ENCODE results near the gene FAM169A. TPM values are rescaled to one million over a fixed set of nuclear protein-coding genes. Genes with fewer than 3 reads are reported as not detected.
"Not testable (repeated sequence)": the region's sequence is repeated elsewhere in the genome, so short reads cannot be mapped to it uniquely, and the experiment has no call there.

The FAM169A gene
- total RNA-seq, 1 experiment from 2014 or later = 37.6 TPM

DNA sequence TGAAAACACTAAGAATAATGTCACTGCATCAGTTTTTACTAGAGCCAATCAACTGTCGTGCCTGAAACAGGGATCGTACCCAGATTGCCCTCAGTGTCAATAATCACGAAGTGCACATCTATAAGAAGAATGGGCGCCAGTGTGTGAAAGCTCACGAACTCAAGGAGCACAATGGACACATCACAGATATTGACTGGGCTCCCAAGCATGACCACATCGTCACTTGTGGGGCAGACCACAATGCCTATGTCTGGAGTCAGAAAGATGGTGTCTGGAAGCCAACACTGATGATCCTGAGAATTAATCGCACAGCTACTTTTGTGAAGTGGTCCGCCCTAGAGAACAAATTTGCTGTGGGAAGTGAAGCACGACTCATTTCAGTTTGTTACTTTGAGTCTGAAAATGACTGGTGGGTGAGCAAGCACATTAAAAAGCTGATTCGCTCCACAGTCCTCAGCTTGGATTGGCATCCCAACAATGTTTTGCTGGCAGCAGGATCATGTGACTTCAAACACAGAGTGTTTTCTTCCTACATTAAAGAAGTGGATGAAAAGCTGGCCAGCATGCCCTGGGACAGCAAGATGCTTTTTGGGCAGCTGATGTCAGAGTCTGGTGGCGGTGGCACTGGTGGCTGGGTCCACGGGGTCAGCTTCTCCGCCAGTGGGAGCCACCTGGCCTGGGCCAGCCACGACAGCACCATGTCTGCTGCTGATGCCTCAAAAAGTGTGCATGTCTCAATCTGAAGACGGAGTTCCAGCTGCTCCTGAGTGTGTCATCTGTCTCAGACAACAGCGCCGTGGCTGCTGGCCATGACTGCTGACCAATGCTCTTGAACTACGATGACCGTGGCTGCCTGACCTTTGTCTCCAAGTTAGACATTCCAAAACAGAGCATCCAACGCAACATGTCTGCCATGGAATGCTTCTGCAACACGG lies 66.9 kb downstream of the FAM169A start:
- DNase-seq = no peak
- Histone ChIP-seq H3K27me3 (ENCODE audit: control insufficient read depth, insufficient read depth, low read length) (no peaks in the 10 kb centered on the region), H3K4me3 (ENCODE audit: insufficient read depth, low read depth, low read length) (no peak overlapping the region), H3K36me3 (replicated peaks; ENCODE audit: control insufficient read depth, insufficient read depth, low read length) (peaks cover 26% of the 10 kb centered on the region)

DNA sequence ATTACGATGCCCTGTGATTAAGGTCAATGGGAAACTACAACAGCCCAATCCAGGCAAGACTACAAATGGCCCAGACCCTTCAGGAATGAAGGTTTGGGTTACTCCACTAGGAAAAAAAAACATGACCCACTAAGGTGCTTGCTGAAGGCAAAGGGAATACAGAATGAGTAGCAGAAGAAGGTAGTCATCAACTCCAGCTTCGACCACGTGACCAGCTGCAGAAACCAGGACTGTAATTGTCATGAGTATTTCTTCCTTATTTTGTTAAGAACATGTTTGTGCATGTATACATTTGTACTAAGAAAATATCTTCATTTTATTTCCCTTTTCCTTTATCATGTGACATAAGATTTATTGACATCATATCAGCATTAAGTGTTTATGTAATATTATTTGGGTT lies 74.5 kb downstream of the FAM169A start:
- not testable (repeated sequence) for H3K4me3 ChIP-seq (ENCODE audit: insufficient read depth, low read depth, low read length); H3K27me3 ChIP-seq (ENCODE audit: control insufficient read depth, insufficient read depth, low read length); DNase-seq
- H3K36me3 ChIP-seq (replicated peaks; ENCODE audit: control insufficient read depth, insufficient read depth, low read length) = peaks cover 36% of the 10 kb centered on the region

DNA sequence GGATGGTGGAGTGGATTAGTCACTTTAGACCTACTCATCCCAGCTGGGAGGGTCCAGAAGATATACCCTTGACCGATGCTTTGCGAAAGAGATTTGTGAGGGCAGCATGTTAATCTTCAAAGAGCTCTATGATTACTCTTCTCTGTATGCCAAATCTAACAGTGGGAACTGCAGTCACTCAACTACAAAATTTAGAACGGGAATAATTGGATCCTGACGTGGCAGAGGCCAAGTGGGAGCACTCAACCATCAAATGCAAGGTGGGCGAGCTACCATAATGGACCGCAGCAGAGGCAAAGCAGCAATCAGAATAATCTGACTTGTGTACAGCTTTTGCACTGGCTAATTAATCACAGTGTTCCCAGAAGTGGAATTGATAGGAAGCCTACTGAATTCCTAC lies 78.8 kb downstream of the FAM169A start:
- no peaks in the 10 kb centered on the region for H3K27me3 ChIP-seq (ENCODE audit: control insufficient read depth, insufficient read depth, low read length)
- H3K36me3 ChIP-seq (replicated peaks; ENCODE audit: control insufficient read depth, insufficient read depth, low read length) = peaks cover 29% of the 10 kb centered on the region

DNA sequence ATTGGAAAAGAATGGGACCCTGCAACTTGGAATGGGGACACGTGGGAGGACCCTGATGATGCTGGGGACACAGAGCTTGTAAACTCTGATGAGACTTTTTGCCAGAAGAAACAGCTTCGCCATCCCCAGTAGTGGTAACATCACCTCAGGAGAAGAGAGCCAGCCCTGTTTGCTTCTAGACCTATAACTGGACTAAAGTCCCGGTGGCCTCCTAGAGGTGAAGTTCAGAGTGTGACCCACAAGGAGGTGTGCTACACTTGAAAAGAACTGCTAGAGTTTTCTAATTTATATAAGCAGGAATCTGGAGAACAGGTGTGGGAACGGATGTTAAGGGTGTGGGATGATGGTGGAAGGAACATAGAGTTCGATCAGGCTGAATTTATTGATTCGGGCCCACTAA lies 79.3 kb downstream of the FAM169A start:
- Histone ChIP-seq H3K4me3 (ENCODE audit: insufficient read depth, low read depth, low read length) (no peak overlapping the region), H3K27me3 (ENCODE audit: control insufficient read depth, insufficient read depth, low read length) (no peaks in the 10 kb centered on the region), H3K36me3 (replicated peaks; ENCODE audit: control insufficient read depth, insufficient read depth, low read length) (peaks cover 24% of the 10 kb centered on the region)
- DNase-seq = no peak

More for the DNA sequence above, 78.8 kb downstream of the FAM169A start:
- DNase-seq = no peak
- no peak overlapping the region for H3K4me3 ChIP-seq (ENCODE audit: insufficient read depth, low read depth, low read length)

DNA sequence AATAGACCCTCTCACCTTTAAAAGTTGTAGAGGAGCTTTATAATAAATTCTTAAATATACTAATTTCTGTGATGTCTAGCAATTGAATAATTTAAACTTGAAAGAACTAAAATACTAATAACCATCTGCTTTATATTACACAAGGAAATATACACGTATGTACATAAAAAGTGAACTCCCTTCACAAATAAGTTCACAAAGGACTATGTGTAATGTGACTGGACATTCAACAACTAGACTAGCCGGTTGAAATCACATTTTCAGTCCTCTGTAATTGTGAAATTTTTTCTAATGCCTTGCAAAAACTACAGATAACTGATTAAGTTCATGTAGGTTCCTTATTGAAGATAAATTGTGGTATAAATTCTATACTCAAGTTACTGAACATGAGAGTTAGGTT lies 87.6 kb downstream of the FAM169A start:
- Histone ChIP-seq H3K27me3 (ENCODE audit: control insufficient read depth, insufficient read depth, low read length) (no peaks in the 10 kb centered on the region), H3K36me3 (replicated peaks; ENCODE audit: control insufficient read depth, insufficient read depth, low read length) (peaks cover 18% of the 10 kb centered on the region), H3K4me3 (ENCODE audit: insufficient read depth, low read depth, low read length) (no peak overlapping the region)
- no peak for DNase-seq

DNA sequence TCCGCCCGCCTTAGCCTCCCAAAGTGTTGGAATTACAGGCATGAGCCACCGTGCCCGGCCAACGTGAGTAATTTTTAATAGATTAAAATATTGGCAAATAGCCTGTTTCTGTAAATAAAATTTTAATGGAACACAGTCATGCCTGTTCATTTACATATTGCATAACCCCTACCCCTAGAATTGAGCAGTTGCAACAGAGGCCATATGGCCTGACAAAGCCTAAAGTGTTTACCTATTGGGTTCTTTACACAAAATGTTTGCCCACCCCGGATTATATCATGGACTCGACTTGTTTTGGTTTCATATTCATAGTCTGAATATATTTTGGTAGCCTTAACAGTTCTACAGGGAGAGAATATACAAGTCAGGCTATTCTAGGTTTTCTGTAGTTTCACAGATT lies 93.8 kb downstream of the FAM169A start:
- peaks cover 12% of the 10 kb centered on the region for H3K36me3 ChIP-seq (replicated peaks; ENCODE audit: control insufficient read depth, insufficient read depth, low read length)
- DNase-seq = no peak
- no peaks in the 10 kb centered on the region for H3K27me3 ChIP-seq (ENCODE audit: control insufficient read depth, insufficient read depth, low read length)
- no peak overlapping the region for H3K4me3 ChIP-seq (ENCODE audit: insufficient read depth, low read depth, low read length)

DNA sequence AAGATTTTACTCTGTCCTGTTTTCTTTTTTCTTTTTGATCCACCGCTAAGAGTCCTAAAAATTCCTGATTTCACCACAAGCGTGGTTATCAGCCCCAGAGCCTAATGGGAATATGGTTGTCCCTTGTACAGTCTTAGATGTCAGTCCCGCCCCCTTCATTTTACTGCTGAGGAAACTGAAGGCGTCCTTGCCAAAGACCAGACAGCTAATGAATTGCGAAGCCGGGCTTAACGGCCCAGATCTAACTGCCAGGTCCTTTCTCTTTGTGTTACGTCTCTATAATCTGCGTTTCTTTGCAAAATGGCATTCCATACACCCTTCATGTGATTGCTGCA lies 98.6 kb downstream of the FAM169A start:
- Histone ChIP-seq H3K36me3 (replicated peaks; ENCODE audit: control insufficient read depth, insufficient read depth, low read length) (peaks cover 6% of the 10 kb centered on the region), H3K4me3 (ENCODE audit: insufficient read depth, low read depth, low read length) (peak overlapping the region; percentile 79), H3K27me3 (ENCODE audit: control insufficient read depth, insufficient read depth, low read length) (no peaks in the 10 kb centered on the region)
- no peak for DNase-seq

DNA sequence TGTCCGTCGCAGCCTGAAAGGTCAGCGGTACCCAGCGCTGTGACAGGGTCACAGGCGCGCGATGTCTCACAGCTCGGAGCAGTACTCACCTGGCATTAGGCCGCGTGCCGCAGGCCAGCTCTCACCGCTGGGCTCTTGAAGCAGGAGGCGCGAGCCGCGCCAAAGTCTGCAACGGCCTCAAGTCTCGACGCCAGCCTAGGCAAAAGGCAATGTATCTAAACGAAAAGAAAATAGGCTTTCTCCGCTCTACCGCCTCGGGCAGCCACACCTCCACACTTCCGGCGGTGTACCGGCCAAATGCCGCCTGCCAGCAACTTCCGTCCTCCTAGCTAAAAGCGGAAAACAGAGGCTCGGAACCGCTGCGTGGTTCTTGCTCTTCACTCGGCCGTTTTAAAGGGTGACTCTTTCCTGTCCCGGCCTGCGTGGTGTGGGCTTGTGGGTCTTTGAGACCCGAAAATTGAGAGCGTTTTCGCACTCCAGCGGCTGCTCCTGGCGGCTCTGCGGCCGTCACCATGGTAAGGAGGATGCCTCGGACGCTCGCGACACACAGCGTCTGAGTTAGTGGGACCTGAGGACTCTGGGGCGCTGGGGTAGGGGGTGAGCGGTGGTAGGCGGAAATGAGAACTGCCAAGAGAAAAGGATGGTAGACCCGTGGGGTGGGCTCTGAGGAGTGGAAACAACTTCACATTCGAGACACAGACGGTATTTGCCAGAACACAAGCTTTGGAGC lies 99.2 kb downstream of the FAM169A start, which contains the start of the genes GFM2 and NSA2:
GFM2 (minus strand) TSS at position 269 of the 730 bp plus-strand sequence. CDS start 3,375 bp downstream, outside the sequence.
NSA2 (plus strand) TSS at position 401 of the 730 bp plus-strand sequence; CDS start at position 513, 112 bp downstream.
- Histone ChIP-seq H3K36me3 (replicated peaks; ENCODE audit: control insufficient read depth, insufficient read depth, low read length) (peaks cover 6% of the 10 kb centered on the region), H3K27me3 (ENCODE audit: control insufficient read depth, insufficient read depth, low read length) (no peaks in the 10 kb centered on the region), H3K4me3 (ENCODE audit: insufficient read depth, low read depth, low read length) (peak within 1 kb of the TSS; percentile 79)
- peak; percentile 81 for DNase-seq

DNA sequence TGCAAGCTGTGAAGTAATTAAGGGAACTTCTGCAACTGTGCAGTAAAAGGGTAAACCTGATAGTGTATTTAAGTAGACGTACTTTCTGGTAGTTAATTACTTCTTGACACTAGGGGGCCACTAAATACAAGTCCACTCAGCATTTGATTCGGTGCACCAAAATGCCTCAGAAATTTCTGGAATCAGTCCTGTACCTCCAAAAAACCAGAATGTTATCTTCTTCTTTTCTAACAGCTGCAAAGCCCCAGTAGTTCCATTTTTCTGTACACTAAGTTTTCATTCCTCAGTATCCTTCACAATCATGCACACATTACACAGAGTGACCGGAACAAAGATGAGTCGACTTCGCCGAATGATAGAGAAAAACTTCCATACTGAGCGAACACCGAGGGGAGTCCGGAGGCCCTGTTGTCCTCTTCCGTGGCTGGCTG lies 99.8 kb downstream of the FAM169A start:
- peak; percentile 41 for DNase-seq
- no peaks in the 10 kb centered on the region for H3K27me3 ChIP-seq (ENCODE audit: control insufficient read depth, insufficient read depth, low read length)

DNA sequence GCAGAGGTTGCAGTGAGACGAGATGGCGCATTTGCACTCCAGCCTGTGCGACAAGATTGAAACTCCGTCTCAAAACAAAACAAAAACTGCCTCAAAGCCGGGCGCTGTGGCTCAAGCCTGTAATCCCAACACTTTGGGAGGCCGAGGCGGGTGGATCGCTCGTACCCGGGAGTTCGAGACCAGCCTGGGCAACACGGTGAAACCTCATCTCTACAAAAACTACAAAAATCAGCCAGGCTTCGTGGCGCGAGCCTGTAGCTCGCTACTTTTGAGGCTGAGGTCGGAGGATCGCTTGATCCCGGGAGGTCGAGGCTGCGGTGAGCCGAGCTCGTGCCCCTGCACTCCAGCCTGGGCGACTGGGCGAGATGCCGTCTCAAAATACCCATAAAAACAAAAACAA lies 100.3 kb downstream of the FAM169A start:
- no peaks in the 10 kb centered on the region for H3K27me3 ChIP-seq (ENCODE audit: control insufficient read depth, insufficient read depth, low read length)
- peak overlapping the region; percentile 79; the same call in 1 of the 2 replicates for H3K4me3 ChIP-seq (ENCODE audit: insufficient read depth, low read depth, low read length)
- H3K36me3 ChIP-seq (replicated peaks; ENCODE audit: control insufficient read depth, insufficient read depth, low read length) = peaks cover 6% of the 10 kb centered on the region
- DNase-seq = no peak

More for the DNA sequence above, 99.8 kb downstream of the FAM169A start:
- peak overlapping the region; percentile 79 for H3K4me3 ChIP-seq (ENCODE audit: insufficient read depth, low read depth, low read length)
- H3K36me3 ChIP-seq (replicated peaks; ENCODE audit: control insufficient read depth, insufficient read depth, low read length) = peaks cover 6% of the 10 kb centered on the region

DNA sequence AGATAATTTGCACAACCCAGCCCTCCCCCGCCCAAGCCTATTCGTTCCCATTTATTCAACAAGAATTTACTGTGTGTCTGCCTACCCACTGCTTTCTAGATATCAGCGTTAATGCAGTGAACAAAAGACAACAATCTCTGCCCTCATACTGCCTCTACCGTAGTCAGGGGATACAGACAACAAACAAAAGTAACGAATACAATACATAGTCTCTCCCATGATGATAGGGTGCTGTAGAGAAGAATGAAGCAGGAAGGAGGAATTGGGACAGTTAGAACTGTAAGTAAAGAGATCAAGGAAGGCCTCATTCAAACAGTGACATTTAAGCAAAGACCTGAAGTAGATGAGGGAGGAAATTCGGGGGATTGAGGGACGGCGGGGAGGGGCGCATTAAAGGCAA lies 101.0 kb downstream of the FAM169A start:
- Histone ChIP-seq H3K36me3 (replicated peaks; ENCODE audit: control insufficient read depth, insufficient read depth, low read length) (peaks cover 4% of the 10 kb centered on the region), H3K4me3 (ENCODE audit: insufficient read depth, low read depth, low read length) (no peak overlapping the region), H3K27me3 (ENCODE audit: control insufficient read depth, insufficient read depth, low read length) (no peaks in the 10 kb centered on the region)
- no peak for DNase-seq

DNA sequence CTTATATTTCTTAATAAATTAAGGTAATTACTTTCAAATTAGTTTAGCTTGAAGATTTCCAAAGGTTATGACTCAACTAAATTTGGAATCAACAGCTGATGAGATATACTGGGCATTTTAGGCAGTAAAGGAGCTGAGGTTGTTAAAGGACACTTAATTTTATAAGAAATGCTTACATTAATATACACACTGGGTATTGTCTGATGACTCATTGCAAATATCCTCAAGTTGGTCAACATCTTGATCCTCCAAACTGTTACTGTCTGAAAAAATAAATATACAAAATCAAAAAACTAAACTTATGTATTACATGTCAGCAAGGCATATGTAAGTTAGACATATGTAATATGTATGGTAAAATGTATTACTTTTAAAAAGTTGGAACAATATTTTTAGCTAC lies 102.7 kb downstream of the FAM169A start:
- DNase-seq = no peak
- Histone ChIP-seq H3K36me3 (replicated peaks; ENCODE audit: control insufficient read depth, insufficient read depth, low read length) (no peaks in the 10 kb centered on the region; the same call in none of the 2 replicates), H3K4me3 (ENCODE audit: insufficient read depth, low read depth, low read length) (no peak overlapping the region), H3K27me3 (ENCODE audit: control insufficient read depth, insufficient read depth, low read length) (no peaks in the 10 kb centered on the region)

DNA sequence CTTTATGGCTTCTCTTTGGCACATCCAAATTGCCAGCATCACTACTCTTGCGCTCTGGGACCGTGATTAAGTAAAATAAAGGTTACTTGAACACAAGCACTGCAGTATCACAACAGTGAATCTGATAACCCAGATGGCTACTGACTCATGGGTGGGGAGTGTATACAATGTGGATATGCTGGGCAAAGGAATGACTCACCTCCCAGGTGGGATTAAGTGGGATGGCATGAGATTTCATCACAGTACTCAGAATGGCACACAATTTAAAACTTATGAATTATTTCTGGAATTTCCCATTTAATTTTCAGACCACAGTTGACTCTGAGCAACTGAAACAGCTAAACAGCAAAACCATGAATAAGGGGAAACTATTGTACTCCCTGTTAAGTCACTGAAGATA lies 103.6 kb downstream of the FAM169A start:
- no peak overlapping the region for H3K4me3 ChIP-seq (ENCODE audit: insufficient read depth, low read depth, low read length)
- H3K36me3 ChIP-seq (replicated peaks; ENCODE audit: control insufficient read depth, insufficient read depth, low read length) = peaks cover 3% of the 10 kb centered on the region
- H3K27me3 ChIP-seq (ENCODE audit: control insufficient read depth, insufficient read depth, low read length) = no peaks in the 10 kb centered on the region
- DNase-seq = no peak

DNA sequence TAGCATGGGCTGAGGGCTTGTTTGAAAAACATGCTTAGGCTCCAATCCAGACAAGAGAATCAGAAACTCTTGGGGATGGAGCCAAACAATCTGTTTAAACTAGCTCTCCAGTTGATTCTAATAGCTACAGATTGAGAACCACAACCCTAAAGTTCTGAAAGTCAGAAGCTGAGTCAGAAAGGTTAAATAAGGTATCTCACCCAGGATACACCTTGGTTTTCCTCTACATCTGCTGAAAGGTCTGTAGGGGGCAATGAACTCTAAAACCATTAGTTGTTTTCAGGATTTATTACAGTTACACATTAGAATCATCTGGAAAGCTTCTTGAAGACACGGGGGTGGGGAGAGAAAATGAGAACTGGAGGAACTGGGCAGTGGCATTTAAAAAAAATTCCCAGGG lies 104.9 kb downstream of the FAM169A start:
- no peaks in the 10 kb centered on the region for H3K27me3 ChIP-seq (ENCODE audit: control insufficient read depth, insufficient read depth, low read length)
- no peak for DNase-seq
- H3K4me3 ChIP-seq (ENCODE audit: insufficient read depth, low read depth, low read length) = no peak overlapping the region
- peaks cover 3% of the 10 kb centered on the region for H3K36me3 ChIP-seq (replicated peaks; ENCODE audit: control insufficient read depth, insufficient read depth, low read length)

DNA sequence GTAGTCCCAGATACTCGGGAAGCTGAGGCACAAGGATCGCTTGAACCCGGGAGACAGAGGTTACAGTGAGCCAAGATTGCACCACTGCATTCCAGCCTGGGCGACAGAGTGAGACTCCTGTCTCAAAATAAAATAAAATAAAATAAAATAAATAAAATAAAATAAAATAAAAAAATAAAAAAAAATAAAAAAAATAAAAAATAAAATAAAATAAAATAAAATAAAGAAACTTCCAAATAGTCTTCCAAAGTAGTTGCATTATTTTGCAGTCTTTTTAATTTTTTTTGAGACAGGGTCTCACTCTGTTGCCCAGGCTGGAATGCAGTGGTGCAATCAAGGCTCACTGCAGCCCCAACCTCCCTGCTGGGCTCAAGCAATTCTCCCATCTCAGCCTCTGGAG lies 117.4 kb downstream of the FAM169A start:
- not testable (repeated sequence) for H3K4me3 ChIP-seq (ENCODE audit: insufficient read depth, low read depth, low read length); H3K27me3 ChIP-seq (ENCODE audit: control insufficient read depth, insufficient read depth, low read length); H3K36me3 ChIP-seq (replicated peaks; ENCODE audit: control insufficient read depth, insufficient read depth, low read length); DNase-seq

Data from H7 (cell line).